HG02938 (cell line): Measurements from ENCODE around the gene NSDHL.

Experiments used
- ATAC-seq: cut with Tn5 transposase; IDR thresholded peaks from one replicate; pipeline ENCODE4 v1.9.1; 2021; ENCODE audit warnings: mild to moderate bottlenecking, moderate library complexity; ENCODE audit not compliant: unreplicated experiment

The NSDHL gene

GRCh38 chrX:152843852-152844251 is 13.0 kb downstream of the NSDHL start:
- no peak for ATAC-seq

- no peak for ATAC-seq
Measured at GRCh38 chrX:152844256-152844655, 13.4 kb downstream of the NSDHL start.

DNA sequence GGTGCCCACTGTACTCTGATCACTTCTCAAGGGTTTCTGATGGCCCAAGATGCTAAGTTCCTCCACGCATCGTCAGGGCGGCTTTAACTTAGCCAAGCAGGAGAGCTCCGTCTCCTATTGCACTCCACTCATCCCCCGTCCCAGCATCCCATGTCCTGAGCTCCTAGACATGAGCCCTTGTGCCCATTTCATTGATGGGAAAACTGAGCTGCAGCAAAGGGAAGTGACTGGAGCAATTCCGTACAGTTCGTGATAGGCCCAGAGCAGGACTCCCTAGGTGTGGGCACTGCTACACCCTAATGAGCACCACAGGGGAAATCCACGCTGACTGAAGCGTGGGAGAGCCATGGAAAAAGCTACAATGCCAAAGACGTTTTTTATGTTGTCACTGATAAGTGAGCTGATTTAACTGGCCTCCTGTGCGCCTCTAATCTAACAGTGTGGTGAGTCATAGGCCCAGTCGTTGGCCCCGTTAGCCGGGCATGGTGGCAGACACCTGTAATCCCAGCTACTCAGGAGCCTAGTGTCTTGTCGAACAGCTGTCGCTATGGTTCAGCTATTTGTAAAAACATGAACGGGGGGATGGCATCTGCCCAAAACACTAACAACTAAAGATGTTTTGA is 14.9 kb downstream of the NSDHL start:
- ATAC-seq: no peak

DNA sequence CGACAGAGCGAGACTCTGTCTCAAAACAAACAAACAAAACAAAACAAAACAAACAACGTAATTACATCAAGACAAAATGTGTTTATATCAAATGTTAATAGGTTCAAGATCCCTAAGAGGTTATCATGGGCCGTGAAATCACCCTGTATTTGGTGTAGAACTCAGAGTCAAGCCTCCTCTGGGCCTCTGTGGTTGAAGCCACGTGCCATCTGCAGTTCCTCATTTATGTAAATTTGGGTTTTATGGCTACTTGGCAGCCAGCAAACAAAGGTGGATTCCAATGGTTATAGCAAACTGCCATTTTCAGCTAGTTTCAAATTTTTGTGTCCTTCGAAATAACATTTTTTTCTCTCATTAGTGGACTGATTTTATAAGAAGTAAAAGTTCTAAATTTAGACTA is 16.4 kb downstream of the NSDHL start:
- no peak for ATAC-seq

DNA sequence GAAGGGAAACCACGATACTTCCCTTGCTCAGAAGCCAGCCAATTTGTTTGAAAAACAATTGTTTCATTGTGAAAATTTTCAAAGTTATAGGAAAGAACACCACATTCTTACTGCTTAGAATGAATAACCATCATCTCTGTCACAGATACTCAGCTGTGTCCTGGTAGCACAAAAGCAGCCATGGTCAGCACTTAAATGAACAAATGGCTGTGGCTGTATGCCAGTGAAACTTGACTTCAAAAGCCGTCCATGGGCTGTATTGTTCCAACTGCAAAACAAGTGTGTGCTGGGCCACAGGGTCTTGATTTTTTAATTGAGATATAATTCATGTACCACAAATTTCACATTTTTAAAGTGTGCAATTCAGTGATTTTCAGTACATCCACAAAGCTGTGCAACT is 19.6 kb downstream of the NSDHL start:
- no peak for ATAC-seq

DNA sequence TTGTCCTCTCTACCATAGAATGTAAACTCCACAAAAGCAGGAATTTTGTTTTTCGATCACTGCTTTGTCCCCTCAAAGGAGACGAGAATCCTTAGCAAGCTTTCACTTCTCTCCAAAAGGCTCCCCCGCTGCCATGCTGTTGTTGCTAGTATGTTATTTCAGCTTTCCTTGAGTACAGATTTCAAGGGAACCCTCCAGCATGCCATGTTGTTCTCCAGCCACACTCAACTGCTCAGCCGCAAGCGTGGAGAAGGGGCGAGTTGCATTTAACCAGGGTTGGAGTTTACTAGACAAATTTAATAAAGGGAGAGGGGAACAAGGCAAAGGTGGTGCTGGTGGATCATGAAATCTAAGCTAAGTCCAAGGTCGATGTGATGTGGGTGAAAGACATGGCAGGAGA is 23.1 kb downstream of the NSDHL start:
- ATAC-seq: no peak

GRCh38 chrX:152861116-152861515 is 30.3 kb downstream of the NSDHL start:
- ATAC-seq: no peak

- ATAC-seq: no peak
Measured at GRCh38 chrX:152861826-152862225, 31.0 kb downstream of the NSDHL start.

DNA sequence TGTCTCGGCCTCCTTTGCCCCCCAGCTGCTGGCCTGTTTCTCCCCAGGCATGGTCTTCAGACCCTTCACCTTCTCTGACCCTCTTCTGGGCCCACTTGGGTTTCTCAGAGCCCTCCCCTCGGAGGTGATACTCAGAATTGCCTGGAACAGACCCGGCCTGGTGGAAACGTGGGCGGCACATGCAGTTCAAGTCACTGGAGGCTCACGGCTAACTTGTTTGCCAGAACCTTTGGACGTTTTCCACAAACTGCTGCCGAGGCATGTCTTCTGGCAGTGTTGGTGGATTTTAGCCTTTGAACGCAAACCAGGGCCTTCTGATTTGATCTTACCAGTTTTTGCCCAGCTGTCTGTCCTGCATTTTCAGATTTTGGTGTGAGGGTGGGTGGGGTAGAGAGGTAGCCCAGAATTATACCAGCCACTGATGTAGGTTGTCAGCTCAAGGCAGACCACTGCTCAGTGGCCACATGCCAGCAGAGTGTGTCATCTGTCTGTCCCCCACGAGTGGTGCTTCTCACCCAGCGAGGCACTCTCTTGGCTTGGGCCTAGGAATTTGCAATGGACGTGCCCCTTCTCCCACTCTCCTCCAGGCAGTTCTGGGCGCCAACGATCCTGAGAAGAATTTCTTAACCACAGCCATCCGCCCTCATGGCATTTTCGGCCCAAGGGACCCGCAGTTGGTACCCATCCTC is 34.5 kb downstream of the NSDHL start:
- no peak for ATAC-seq

GRCh38 chrX:152866386-152866785 is 35.5 kb downstream of the NSDHL start:
- ATAC-seq: no peak

GRCh38 chrX:152869972-152870371 is 39.1 kb downstream of the NSDHL start:
- ATAC-seq: no peak

- no peak for ATAC-seq
Measured at GRCh38 chrX:152871260-152871659, 40.4 kb downstream of the NSDHL start.

GRCh38 chrX:152872522-152872921 is 41.7 kb downstream of the NSDHL start:
- ATAC-seq: no peak

- ATAC-seq: no peak
Measured at GRCh38 chrX:152873361-152873760, 42.5 kb downstream of the NSDHL start.

DNA sequence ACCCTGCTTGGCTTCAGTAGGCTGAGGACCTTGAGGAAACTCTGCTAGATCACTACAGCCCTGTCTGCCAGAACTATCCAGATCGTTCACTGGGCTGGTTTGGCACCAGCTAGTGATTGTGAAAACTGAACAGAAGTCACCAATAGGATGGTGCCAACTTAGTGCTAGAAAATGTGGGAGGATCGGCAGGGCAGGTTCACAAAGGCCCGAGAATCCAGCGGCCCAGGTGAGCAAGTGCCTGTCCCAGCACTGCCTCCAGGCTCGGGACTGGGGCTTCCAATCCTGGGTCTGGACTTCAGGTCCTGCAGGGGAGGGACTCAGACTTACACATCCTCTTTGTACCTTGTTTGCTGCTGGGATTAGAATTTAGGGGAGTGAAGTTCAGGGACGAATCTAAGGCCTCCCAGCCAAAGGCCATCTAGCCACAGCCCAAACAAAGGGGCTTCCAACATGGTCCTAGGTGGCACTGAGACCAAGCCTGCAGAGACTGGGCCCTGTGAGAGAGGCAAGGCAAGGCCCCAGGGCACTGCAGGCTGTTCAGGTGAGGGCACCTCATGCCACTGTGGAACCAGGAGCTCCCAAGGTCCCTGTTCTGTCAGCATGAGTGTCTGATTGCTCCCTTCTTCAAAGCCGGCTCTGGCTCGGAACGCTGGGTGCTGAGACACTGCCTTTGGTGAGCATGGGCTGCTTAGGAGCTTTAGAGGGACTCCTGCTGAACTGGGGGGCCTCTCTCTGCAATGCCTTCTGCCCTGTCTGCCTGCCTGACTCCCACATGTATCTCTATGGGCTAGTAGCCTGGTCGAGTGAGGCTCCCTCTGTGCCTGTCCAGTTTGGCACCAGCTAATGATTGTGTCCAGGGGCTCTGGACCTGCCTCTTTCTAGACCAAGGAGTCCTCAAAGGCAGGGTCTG is 46.3 kb downstream of the NSDHL start:
- no peak for ATAC-seq

GRCh38 chrX:152878976-152879755 is 48.3 kb downstream of the NSDHL start:
- ATAC-seq: no peak

- ATAC-seq: no peak
Measured at GRCh38 chrX:152881289-152881688, 50.4 kb downstream of the NSDHL start.

DNA sequence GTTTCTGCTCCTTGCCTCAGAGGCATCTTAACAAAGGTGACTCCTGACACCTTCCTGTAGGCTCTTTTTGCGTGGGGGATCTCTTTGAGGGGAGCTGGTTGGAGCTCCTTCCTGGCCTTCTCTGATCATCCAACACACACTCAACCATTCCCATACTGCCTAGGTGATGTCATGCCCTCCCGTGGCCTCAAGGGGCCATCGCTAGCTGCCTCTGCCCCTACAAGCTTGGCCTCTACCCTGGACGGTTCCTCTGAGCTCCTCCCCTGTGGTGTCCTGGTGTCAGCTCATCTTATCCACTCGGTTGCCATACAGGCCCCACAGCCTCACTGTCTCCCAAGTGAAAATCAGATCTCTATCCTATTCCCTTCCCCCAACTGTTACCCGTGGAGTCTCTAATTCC is 53.3 kb downstream of the NSDHL start:
- ATAC-seq: no peak

DNA sequence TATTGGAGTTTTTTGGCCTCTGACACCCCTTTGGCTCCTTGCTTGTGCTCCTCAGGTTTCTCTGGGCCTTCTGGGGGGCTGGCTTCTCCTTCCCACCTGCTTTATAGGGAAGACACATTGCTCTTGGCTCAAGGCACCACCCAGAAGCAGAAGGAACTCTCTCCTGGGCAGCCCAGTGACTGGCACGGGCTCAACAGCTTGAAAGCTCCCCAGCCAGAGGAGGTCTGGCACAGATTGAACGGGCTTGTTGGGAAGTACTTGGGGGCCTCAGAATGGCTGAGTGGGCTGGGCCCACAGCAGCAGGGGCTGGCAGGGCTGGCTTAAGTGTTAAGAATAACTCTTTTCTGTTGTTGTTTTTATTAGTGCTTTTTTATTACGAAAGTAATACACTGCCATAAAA is 55.9 kb downstream of the NSDHL start:
- ATAC-seq: no peak

- ATAC-seq: no peak
Measured at GRCh38 chrX:152892499-152892898, 61.6 kb downstream of the NSDHL start.
